Measurements from ENCODE around the gene CABLES1. TPM values are rescaled to one million over a fixed set of nuclear protein-coding genes. Genes with fewer than 3 reads are reported as not detected.

CABLES1 gene
- total and polyA plus RNA-seq, 2 of the 8 experiments (the other 6 are each of a cell fraction or from before 2014, with no cell fraction given), result 9.2 to 26.4 TPM

- Histone ChIP-seq H2BK20ac (ENCODE audit: low read length) (no peak overlapping the region), H3K27ac (ENCODE audit: low read depth, low read length) (no peak overlapping the region), H3K9ac (replicated peaks in 1 of 4; ENCODE audit: extremely low read depth in 1 of 4, low read depth in 3 of 4, low read length in 3 of 4) (no peak overlapping the region), H4K91ac (replicated peaks; ENCODE audit: insufficient read length, low read length) (no peak overlapping the region), H4K20me1 (replicated peaks in 1 of 2; ENCODE audit: control insufficient read depth in 1 of 2, insufficient read depth in 2 of 2, low read length in 2 of 2) (no peaks in the 10 kb centered on the region), H3K27me3 (replicated peaks in 1 of 4; ENCODE audit: control insufficient read depth in 3 of 4, extremely low read depth in 1 of 4, insufficient read depth in 3 of 4, low read length in 3 of 4) (no peaks in the 10 kb centered on the region), H3K4me2 (ENCODE audit: insufficient read depth in 1 of 2, low read depth in 2 of 2, low read length in 2 of 2) (no peak overlapping the region), H2BK120ac (replicated peaks; ENCODE audit: low read depth, low read length) (no peak overlapping the region), H2BK15ac (ENCODE audit: low read length) (no peak overlapping the region), H3K36me3 (ENCODE audit: control insufficient read depth in 2 of 4, insufficient read depth in 4 of 4, low read length in 3 of 4) (peaks cover 0 to 10% (median 1%) of the 10 kb centered on the region in 4 experiments; a peak in 2 of 8 replicates), H3K4me3 (ENCODE audit: extremely low read depth in 1 of 4, insufficient read depth in 2 of 4, low read depth in 3 of 4, low read length in 4 of 4) (no peak overlapping the region), H3K23me2 (ENCODE audit: low read depth, low read length) (no peaks in the 10 kb centered on the region), H3K79me1 (ENCODE audit: low read depth, low read length) (no peaks in the 10 kb centered on the region; the same call in 1 of the 2 replicates), H2AK5ac (ENCODE audit: low read depth, low read length) (no peak overlapping the region), H4K8ac (ENCODE audit: extremely low read depth, insufficient read depth, low read length) (no peak overlapping the region), H4K5ac (ENCODE audit: insufficient read length, low read depth, low read length) (no peak overlapping the region), H3K56ac (replicated peaks; ENCODE audit: insufficient read length, low read depth, low read length) (no peak overlapping the region), H3K4ac (replicated peaks; ENCODE audit: insufficient read length, low read depth, low read length) (no peak overlapping the region), H3K9me3 (ENCODE audit: insufficient read depth in 2 of 2, low read depth in 1 of 2, low read length in 1 of 2) (no peaks in the 10 kb centered on the region), H2BK12ac (ENCODE audit: low read depth, low read length) (no peak overlapping the region), H3K4me1 (replicated peaks in 1 of 4; ENCODE audit: control insufficient read depth in 3 of 4, insufficient read depth in 4 of 4, low read length in 3 of 4) (peaks cover 0 to 5% (median 3%) of the 10 kb centered on the region in 4 experiments; a peak in 4 of 7 replicates), H3K79me2 (ENCODE audit: control insufficient read depth in 1 of 2, insufficient read depth in 2 of 2, low read length in 2 of 2) (no peaks in the 10 kb centered on the region), H3K18ac (ENCODE audit: extremely low read depth, low read length) (no peak overlapping the region), H2BK5ac (ENCODE audit: low read depth, low read length) (no peak overlapping the region), H2AFZ (ENCODE audit: low read length) (no peak overlapping the region), H3K23ac (ENCODE audit: insufficient read length) (no peak overlapping the region), H3K14ac (ENCODE audit: insufficient read length) (no peak overlapping the region)
- POLR2A ChIA-PET (ENCODE audit: partially characterized antibody), result interaction anchor here (1.8 kb wide), 1 partner anchor 9 kb away, joined by 5 read pairs; no protein-coding TSS in a partner anchor
- no peak for DNase-seq (ENCODE audit: low read depth in 1 of 2, low spot score in 2 of 2)
- CTCF ChIA-PET (ENCODE audit: partially characterized antibody), result interaction anchor here (0.9 to 2.2 kb wide), 9 partner anchors 11 to 227 kb away, joined by 3 to 15 read pairs (median 4); no protein-coding TSS in a partner anchor
- TF ChIP-seq NANOG (IDR thresholded peaks at IDR 0.05; ENCODE audit: insufficient read depth, low read depth, low read length, poor library complexity, severe bottlenecking) (no peak), CBX8 (IDR thresholded peaks at IDR 0.05; ENCODE audit: borderline replicate concordance, low read depth, low read length) (no peak), KDM1A (IDR thresholded peaks at IDR 0.05; ENCODE audit: borderline replicate concordance, low read length) (no peak), SIX5 (IDR thresholded peaks at IDR 0.05; ENCODE audit: low read depth, low read length) (no peak), CREB1 (IDR thresholded peaks at IDR 0.05) (no peak), POLR2AphosphoS5 (IDR thresholded peaks at IDR 0.05; ENCODE audit: low read depth, low read length) (no peak), CBX5 (IDR thresholded peaks at IDR 0.05; ENCODE audit: low read depth, low read length) (no peak), EP300 (IDR thresholded peaks at IDR 0.05; ENCODE audit: borderline replicate concordance in 1 of 2, low read depth in 2 of 2, low read length in 2 of 2) (no peak), KDM5A (IDR thresholded peaks at IDR 0.05; ENCODE audit: low read length) (no peak), TBP (IDR thresholded peaks at IDR 0.05; ENCODE audit: low read depth, low read length) (no peak), TAF1 (IDR thresholded peaks at IDR 0.05; ENCODE audit: low read depth, low read length) (no peak), MAFK (IDR thresholded peaks at IDR 0.05; ENCODE audit: low read depth, low read length) (no peak)
- TF ChIP-seq, protein P1, sequence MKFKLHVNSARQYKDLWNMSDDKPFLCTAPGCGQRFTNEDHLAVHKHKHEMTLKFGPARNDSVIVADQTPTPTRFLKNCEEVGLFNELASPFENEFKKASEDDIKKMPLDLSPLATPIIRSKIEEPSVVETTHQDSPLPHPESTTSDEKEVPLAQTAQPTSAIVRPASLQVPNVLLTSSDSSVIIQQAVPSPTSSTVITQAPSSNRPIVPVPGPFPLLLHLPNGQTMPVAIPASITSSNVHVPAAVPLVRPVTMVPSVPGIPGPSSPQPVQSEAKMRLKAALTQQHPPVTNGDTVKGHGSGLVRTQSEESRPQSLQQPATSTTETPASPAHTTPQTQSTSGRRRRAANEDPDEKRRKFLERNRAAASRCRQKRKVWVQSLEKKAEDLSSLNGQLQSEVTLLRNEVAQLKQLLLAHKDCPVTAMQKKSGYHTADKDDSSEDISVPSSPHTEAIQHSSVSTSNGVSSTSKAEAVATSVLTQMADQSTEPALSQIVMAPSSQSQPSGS (IDR thresholded peaks at IDR 0.05; ENCODE audit: low read length), result no peak
- FAIRE-seq, result no peak
- 89% methylated on average over 3 of the region's 3 CpGs; no CpG with 5 or more reads in 1 of the 2 experiments for WGBS, 2 experiments (ENCODE audit: extremely low coverage in 1 of 2, insufficient coverage in 1 of 2, insufficient read length in 1 of 2, insufficient replicate concordance in 2 of 2, low coverage in 1 of 2, low lambda C conversion rate in 2 of 2, missing lambda C conversion rate in 1 of 2)
Observed at GRCh38 chr18:23229472-23229871, 94.2 kb downstream of the CABLES1 start.
